Peyer's patch (tissue), 4 donors: ENCODE data around the gene ARID1B. TPM values are rescaled to one million over a fixed set of nuclear protein-coding genes. Genes with fewer than 3 reads are reported as not detected.

Experiments
- DNase-seq, 3 donors: peaks; one replicate each; pipeline ENCODE4 v3.0.0-alpha.2; 2017 to 2019
- H3K27ac ChIP-seq, 4 donors: fragments of 200-600 bp; sonication (generic); one replicate each; pipeline ENCODE4 v1.5.1; 2016 to 2019
- H3K27me3 ChIP-seq, 2 donors: fragments of 200-600 bp; sonication (generic); one replicate each; pipeline ENCODE4 v1.5.1; 2019
- H3K36me3 ChIP-seq, 3 donors: fragments of 200-600 bp; sonication (generic); one replicate each; pipeline ENCODE4 v1.5.1; 2016 to 2019
- H3K4me1 ChIP-seq, 4 donors: fragments of 200-600 bp; sonication (generic); one replicate each; pipeline ENCODE4 v1.5.1; 2016 to 2019
- H3K4me3 ChIP-seq, 4 donors: fragments of 200-600 bp; sonication (generic); 1 replicate in 3 of 4; 2 replicates in 1 of 4; pipeline ENCODE4 v1.5.1; 2016 to 2019; ENCODE audit warnings: mild to moderate bottlenecking in 1 of 4
- H3K9me3 ChIP-seq, 4 donors: fragments of 200-600 bp; sonication (generic); one replicate each; pipeline ENCODE4 v1.5.1; 2016 to 2019; ENCODE audit warnings: mild to moderate bottlenecking in 1 of 4
- CTCF ChIP-seq, 6 experiments: fragments of 450-650 bp in 4 of 6; fragments of 200-600 bp in 2 of 6; sonication (generic) in 1 of 6; IDR thresholded peaks; one replicate each; pipeline ENCODE4 v1.5.1; 2017 to 2019; ENCODE audit warnings: antibody characterized with exemption in 6 of 6, mild to moderate bottlenecking in 3 of 6, moderate library complexity in 1 of 6
- POLR2A ChIP-seq, 2 donors: fragments of 450-650 bp; IDR thresholded peaks; one replicate each; pipeline ENCODE4 v1.5.1; 2017; ENCODE audit warnings: antibody characterized with exemption in 2 of 2, mild to moderate bottlenecking in 2 of 2, moderate library complexity in 2 of 2
- total RNA-seq, 4 donors: library from RNA; depleted of rRNA; stranded (reverse); fragments of >200 nt; gene quantifications; one replicate each; pipeline ENCODE4 v1.1.0, GENCODE V29; 2016

ARID1B gene
- total RNA-seq, 4 donors from 2014 or later = 117 to 174 (median 149) TPM

GRCh38 chr6:157117431-157118095 is 340.4 kb downstream of the ARID1B start:
- H3K27me3 ChIP-seq = no peaks in the 10 kb centered on the region
- H3K4me3 ChIP-seq = no peak overlapping the region
- TF ChIP-seq POLR2A (IDR thresholded peaks at IDR 0.05) = no peak
- no peak for TF ChIP-seq CTCF (IDR thresholded peaks at IDR 0.05)
- no peak for DNase-seq
- H3K27ac ChIP-seq = no peak overlapping the region
- H3K36me3 ChIP-seq = no peaks in the 10 kb centered on the region
- no peaks in the 10 kb centered on the region for H3K9me3 ChIP-seq
- H3K4me1 ChIP-seq = no peaks in the 10 kb centered on the region

- no peak for DNase-seq
- H3K36me3 ChIP-seq = no peaks in the 10 kb centered on the region
- no peaks in the 10 kb centered on the region for H3K9me3 ChIP-seq
- no peak overlapping the region for H3K4me3 ChIP-seq
- H3K4me1 ChIP-seq = no peaks in the 10 kb centered on the region
- H3K27ac ChIP-seq = no peak overlapping the region
- H3K27me3 ChIP-seq = no peaks in the 10 kb centered on the region
- TF ChIP-seq CTCF (IDR thresholded peaks at IDR 0.05) (no peak), POLR2A (IDR thresholded peaks at IDR 0.05) (no peak)
Measured at GRCh38 chr6:157119502-157120027, 342.4 kb downstream of the ARID1B start.

GRCh38 chr6:157120534-157121232 is 343.5 kb downstream of the ARID1B start:
- Histone ChIP-seq H3K27ac (no peak overlapping the region), H3K27me3 (no peaks in the 10 kb centered on the region), H3K36me3 (no peaks in the 10 kb centered on the region), H3K4me3 (no peak overlapping the region), H3K4me1 (no peaks in the 10 kb centered on the region), H3K9me3 (no peaks in the 10 kb centered on the region)
- no peak for TF ChIP-seq CTCF (IDR thresholded peaks at IDR 0.05)
- TF ChIP-seq POLR2A (IDR thresholded peaks at IDR 0.05) = no peak
- DNase-seq = no peak

- Histone ChIP-seq H3K4me3 (no peak overlapping the region), H3K36me3 (no peaks in the 10 kb centered on the region), H3K27me3 (no peaks in the 10 kb centered on the region), H3K9me3 (no peaks in the 10 kb centered on the region), H3K4me1 (no peaks in the 10 kb centered on the region), H3K27ac (no peak overlapping the region)
- no peak for TF ChIP-seq POLR2A (IDR thresholded peaks at IDR 0.05)
- no peak for TF ChIP-seq CTCF (IDR thresholded peaks at IDR 0.05)
- no peak for DNase-seq
Measured at GRCh38 chr6:157121897-157122296, 344.7 kb downstream of the ARID1B start.

- no peak overlapping the region for H3K4me3 ChIP-seq
- H3K27ac ChIP-seq = no peak overlapping the region
- no peak for DNase-seq
- no peaks in the 10 kb centered on the region for H3K27me3 ChIP-seq
- H3K9me3 ChIP-seq = no peaks in the 10 kb centered on the region
- no peak for TF ChIP-seq POLR2A (IDR thresholded peaks at IDR 0.05)
- H3K36me3 ChIP-seq = no peaks in the 10 kb centered on the region
- no peaks in the 10 kb centered on the region for H3K4me1 ChIP-seq
Measured at GRCh38 chr6:157123234-157123633, 346.1 kb downstream of the ARID1B start.
